Natural killer cell (primary cell): ENCODE data around the gene KRTAP8-1. TPM values are rescaled to one million over a fixed set of nuclear protein-coding genes. Genes with fewer than 3 reads are reported as not detected.

ENCODE experiments used
- ATAC-seq, 3 donors: fragments of 150-1000 bp in 2 of 3; fragments of 200-7000 bp in 1 of 3; cut with Tn5 transposase; 1 replicate in 1 of 3; 2 replicates in 2 of 3; pipeline ENCODE4 v1.10.0; 2021; ENCODE audit warnings: mild to moderate bottlenecking in 2 of 3, moderate library complexity in 2 of 3
- DNase-seq, 2 donors: peaks; one replicate each; pipeline versions ENCODE4 v3.0.0 to v3.0.0-alpha.2; 2013 to 2021; ENCODE audit warnings: mixed read lengths in 1 of 2
- H3K27ac ChIP-seq: one replicate; pipeline ENCODE4 v1.5.1; 2013; ENCODE audit warnings: mild to moderate bottlenecking, low read length
- H3K27me3 ChIP-seq: one replicate; pipeline ENCODE4 v1.6.1; 2013; ENCODE audit warnings: low read length; ENCODE audit not compliant: control insufficient read depth, insufficient read depth
- H3K36me3 ChIP-seq: one replicate; pipeline ENCODE4 v1.6.1; 2013; ENCODE audit warnings: low read length; ENCODE audit not compliant: control insufficient read depth, insufficient read depth
- H3K4me1 ChIP-seq: one replicate; pipeline ENCODE4 v1.6.1; 2013; ENCODE audit warnings: low read length; ENCODE audit not compliant: control insufficient read depth, insufficient read depth
- H3K4me3 ChIP-seq: one replicate; pipeline ENCODE4 v1.5.1; 2013; ENCODE audit warnings: low read length
- H3K9me3 ChIP-seq: one replicate; pipeline ENCODE4 v1.6.1; 2013; ENCODE audit warnings: low read length; ENCODE audit not compliant: control insufficient read depth, insufficient read depth
- H3K27ac Mint-ChIP-seq, 2 donors: one replicate each; pipeline ENCODE4 v1.8.0; 2022; ENCODE audit warnings: mild to moderate bottlenecking in 2 of 2, mixed read lengths in 2 of 2, moderate library complexity in 1 of 2
- H3K27me3 Mint-ChIP-seq, 2 donors: one replicate each; pipeline ENCODE4 v1.8.0; 2022; ENCODE audit warnings: low read depth in 2 of 2, mixed read lengths in 2 of 2
- H3K36me3 Mint-ChIP-seq: one replicate; pipeline ENCODE4 v1.8.0; 2022; ENCODE audit warnings: mixed read lengths
- H3K4me1 Mint-ChIP-seq, 2 donors: one replicate each; pipeline ENCODE4 v1.8.0; 2022; ENCODE audit warnings: mixed read lengths in 2 of 2
- H3K4me3 Mint-ChIP-seq: one replicate; pipeline ENCODE4 v1.8.0; 2022; ENCODE audit warnings: mild to moderate bottlenecking, moderate library complexity, mixed read lengths
- H3K9me3 Mint-ChIP-seq, 2 donors: one replicate each; pipeline ENCODE4 v1.8.0; 2022; ENCODE audit warnings: mixed read lengths in 2 of 2
- CTCF ChIP-seq: fragments of 200-600 bp; IDR thresholded peaks from one replicate; pipeline ENCODE4 v1.8.0; 2022; ENCODE audit warnings: antibody characterized with exemption
- WGBS: methylation state at CpG from one replicate; pipeline ENCODE4 v1.1.7; 2013; ENCODE audit warnings: missing lambda C conversion rate; ENCODE audit not compliant: insufficient coverage; 5-methylcytosine and 5-hydroxymethylcytosine counted together
- intact Hi-C: fragments of 100-400 bp; cut with micrococcal nuclease; formaldehyde crosslinking; loops from one replicate; pipeline ENCODE4 v1.14.2; 2022
- total RNA-seq, 4 donors: library from RNA; stranded (reverse); fragments of 120-200 nt in 1 of 4; gene quantifications; one replicate each; pipeline versions ENCODE4 v1.2.3 to v1.2.4, GENCODE V29; 2013 to 2022

Gene KRTAP8-1
- total RNA-seq, 3 donors from 2014 or later (not counting 1 experiment from before 2014, with no cell fraction given) = not detected

GRCh38 chr21:30818837-30819610 is 6.0 kb upstream of the KRTAP8-1 start:
- no peaks in the 10 kb centered on the region for H3K4me1 ChIP-seq
- no peaks in the 10 kb centered on the region for H3K27me3 ChIP-seq
- H3K4me3 ChIP-seq = no peak overlapping the region
- no peaks in the 10 kb centered on the region for H3K4me1 Mint-ChIP-seq
- 4% methylated on average over 7 of the region's 7 CpGs for WGBS
- no peak for TF ChIP-seq CTCF
- H3K27me3 Mint-ChIP-seq = no peaks in the 10 kb centered on the region
- H3K27ac Mint-ChIP-seq = no peak overlapping the region
- H3K4me3 Mint-ChIP-seq = no peak overlapping the region
- ATAC-seq (no peak), DNase-seq (no peak)
- peaks cover 0 to 9% of the 10 kb centered on the region in 2 donors for H3K9me3 Mint-ChIP-seq
- H3K36me3 Mint-ChIP-seq = no peaks in the 10 kb centered on the region
- H3K36me3 ChIP-seq = no peaks in the 10 kb centered on the region
- H3K9me3 ChIP-seq = no peaks in the 10 kb centered on the region
- H3K27ac ChIP-seq = no peak overlapping the region
- intact Hi-C loops = no loop called here

GRCh38 chr21:30800605-30801004 is 12.5 kb downstream of the KRTAP8-1 start:
- H3K9me3 Mint-ChIP-seq = peaks cover 3 to 12% of the 10 kb centered on the region in 2 donors
- no peak overlapping the region for H3K4me3 ChIP-seq
- no peak overlapping the region for H3K4me3 Mint-ChIP-seq
- H3K27me3 ChIP-seq = no peaks in the 10 kb centered on the region
- H3K4me1 Mint-ChIP-seq = no peaks in the 10 kb centered on the region
- DNase-seq (no peak), ATAC-seq (no peak)
- no peaks in the 10 kb centered on the region for H3K27me3 Mint-ChIP-seq
- no peaks in the 10 kb centered on the region for H3K36me3 Mint-ChIP-seq
- no peak overlapping the region for H3K27ac Mint-ChIP-seq
- no peak for TF ChIP-seq CTCF
- no peaks in the 10 kb centered on the region for H3K9me3 ChIP-seq
- no peaks in the 10 kb centered on the region for H3K4me1 ChIP-seq
- 81% methylated on average over 1 of the region's 1 CpG for WGBS
- no peak overlapping the region for H3K27ac ChIP-seq
- H3K36me3 ChIP-seq = no peaks in the 10 kb centered on the region
- intact Hi-C loops = no loop called here

GRCh38 chr21:30793581-30794314 is 19.3 kb downstream of the KRTAP8-1 start:
- intact Hi-C loops = no loop called here
- H3K4me3 ChIP-seq = no peak overlapping the region
- no peak for DNase-seq
- Mint-ChIP-seq H3K27me3 (no peaks in the 10 kb centered on the region), H3K9me3 (peaks cover 5 to 8% of the 10 kb centered on the region in 2 donors), H3K4me1 (no peaks in the 10 kb centered on the region), H3K4me3 (no peak overlapping the region), H3K27ac (no peak overlapping the region), H3K36me3 (no peaks in the 10 kb centered on the region)
- no peaks in the 10 kb centered on the region for H3K36me3 ChIP-seq
- no peak for ATAC-seq
- no peak for TF ChIP-seq CTCF
- H3K27me3 ChIP-seq = no peaks in the 10 kb centered on the region
- WGBS = 87% methylated on average over 1 of the region's 2 CpGs
- no peak overlapping the region for H3K27ac ChIP-seq
- H3K4me1 ChIP-seq = no peaks in the 10 kb centered on the region
- H3K9me3 ChIP-seq = no peaks in the 10 kb centered on the region
